HepG2 (cell line): Measurements from ENCODE around the gene ZNF71. TPM values are rescaled to one million over a fixed set of nuclear protein-coding genes. Genes with fewer than 3 reads are reported as not detected.
"Not testable (repeated sequence)": the region's sequence is repeated elsewhere in the genome, so short reads cannot be mapped to it uniquely, and the experiment has no call there.

Experiments used
- ATAC-seq: fragments of 200-7000 bp; cut with Tn5 transposase; 3 replicates; pipeline ENCODE4 v1.9.1; 2020; ENCODE audit warnings: mild to moderate bottlenecking, moderate library complexity
- BruUV-seq: library from RNA; stranded (reverse); fragments of 400-500 nt; replicated peaks from 2 replicates; lab custom pipeline; 2021; lab: Mats Ljungman, UMichigan
- CTCF ChIA-PET: fragments of 300-600 bp; formaldehyde crosslinking; extraction: SDS; loops from one replicate; lab custom pipeline; 2021; ENCODE audit warnings: low total read pairs, inconsistent platforms, low intra/inter-chr PET ratio; lab: Yijun Ruan, JAX
- POLR2A ChIA-PET: fragments of 350-600 bp; sonication (Branson Sonifier 250); formaldehyde crosslinking; loops from one replicate; lab custom pipeline; 2020; ENCODE audit warnings: antibody characterized with exemption, inconsistent platforms; lab: Yijun Ruan, JAX
- DNase-seq: peaks from one replicate; pipeline ENCODE4 v3.0.0-alpha.2; 2015; ENCODE audit warnings: low spot score
- FAIRE-seq: peaks from 3 replicates; lab custom pipeline; 2011; peaks lifted over from hg19 to GRCh38; lab: Jason Lieb, UNC
- H2AFZ ChIP-seq: one replicate; pipeline ENCODE4 v1.6.1; 2011; ENCODE audit warnings: low read length, inconsistent platforms
- H3K27ac ChIP-seq: fragments of 300-600 bp; 3 replicates; pipeline ENCODE4 v1.8.0; 2011; ENCODE audit warnings: mixed run types, mild to moderate bottlenecking, mixed read lengths, low read length, inconsistent platforms; ENCODE audit not compliant: insufficient read depth; ENCODE audit errors: extremely low read length
- H3K27me3 ChIP-seq, 2 experiments: fragments of 200-600 bp in 1 of 2; 2 replicates in 1 of 2; 3 replicates in 1 of 2; pipeline versions ENCODE4 v1.6.0 to v1.8.0; 2011; ENCODE audit warnings: low read length in 2 of 2, mild to moderate bottlenecking in 2 of 2, moderate library complexity in 2 of 2, inconsistent platforms in 1 of 2; ENCODE audit not compliant: insufficient read depth in 2 of 2, control insufficient read depth in 1 of 2
- H3K36me3 ChIP-seq, 2 experiments: fragments of 200-600 bp in 1 of 2; replicated peaks in 1 of 2; 2 replicates in 1 of 2; 3 replicates in 1 of 2; pipeline versions ENCODE4 v1.5.1 to v1.8.0; 2011; ENCODE audit warnings: low read length in 2 of 2, inconsistent platforms in 1 of 2; ENCODE audit not compliant: insufficient read depth in 2 of 2, control insufficient read depth in 1 of 2
- H3K4me1 ChIP-seq: 2 replicates; pipeline ENCODE4 v1.5.1; 2012; ENCODE audit warnings: low read length, inconsistent platforms; ENCODE audit not compliant: insufficient read depth
- H3K4me2 ChIP-seq: 2 replicates; pipeline ENCODE4 v1.6.0; 2011; ENCODE audit warnings: low read depth, low read length, inconsistent platforms
- H3K4me3 ChIP-seq, 3 experiments: fragments of 200-600 bp in 1 of 3; sonication (generic), shearing (Covaris generic) in 1 of 3; replicated peaks in 1 of 3; 2 replicates each; pipeline ENCODE4 v1.5.1; 2011 to 2016; ENCODE audit warnings: low read length in 3 of 3, inconsistent platforms in 2 of 3, low read depth in 2 of 3, mild to moderate bottlenecking in 2 of 3, control low read depth in 1 of 3, mixed read lengths in 1 of 3; ENCODE audit not compliant: insufficient read depth in 1 of 3
- H3K79me2 ChIP-seq: one replicate; pipeline ENCODE4 v1.6.1; 2011; ENCODE audit warnings: low read length, inconsistent platforms; ENCODE audit not compliant: insufficient read depth
- H3K9ac ChIP-seq: 2 replicates; pipeline ENCODE4 v1.6.0; 2011; ENCODE audit warnings: mild to moderate bottlenecking, low read depth, low read length, inconsistent platforms; ENCODE audit not compliant: insufficient read depth
- H3K9me3 ChIP-seq: 2 replicates; pipeline ENCODE4 v1.5.1; 2012; ENCODE audit warnings: mild to moderate bottlenecking, low read length
- H4K20me1 ChIP-seq: 2 replicates; pipeline ENCODE4 v1.6.0; 2011; ENCODE audit warnings: inconsistent platforms, mild to moderate bottlenecking, low read length, moderate library complexity; ENCODE audit not compliant: insufficient read depth
- SIN3B ChIP-seq: fragments of 150-350 bp; IDR thresholded peaks from 2 replicates; pipeline ENCODE4 v1.6.1; 2014; ENCODE audit warnings: low read length
- ZNF143 ChIP-seq: sonication (generic); formaldehyde crosslinking; IDR thresholded peaks from 2 replicates; pipeline ENCODE4 v1.4.0; 2020; ENCODE audit warnings: missing genetic modification reagents
- WGBS: methylation state at CpG from one replicate; pipeline ENCODE4 v1.1.6; 2017; ENCODE audit warnings: low lambda C conversion rate; 5-methylcytosine and 5-hydroxymethylcytosine counted together
- in situ Hi-C: cut with HindIII; loops from 2 replicates; pipeline ENCODE4 v1.10.0; 2017; ENCODE audit warnings: low pct_unique_long_range_greater_than_20kb; ENCODE audit not compliant: extremely low pct_ligation_motif_present
- intact Hi-C: fragments of 100-400 bp; cut with micrococcal nuclease; formaldehyde crosslinking; loops from one replicate; pipeline ENCODE4 v1.10.0; 2022; ENCODE audit not compliant: unreplicated experiment
- polyA plus RNA-seq, 8 experiments: library from polyadenylated mRNA; depleted of rRNA in 3 of 8; stranded (reverse) in 7 of 8; unstranded in 1 of 8; fragments of >200 nt; fragmentation: Illumina TruSeq in 4 of 8; extraction: Trizol in 4 of 8; gene quantifications; 2 replicates each; pipeline versions ENCODE4 v1.2.1 to v1.2.3, GENCODE V29; 2011 to 2016; ENCODE audit warnings: low read depth in 4 of 8, missing spikeins in 1 of 8, mixed read lengths in 1 of 8; ENCODE audit not compliant: insufficient read depth in 1 of 8
- total RNA-seq, 5 experiments: library from RNA; depleted of rRNA; stranded (reverse); fragments of >200 nt; fragmentation: Illumina TruSeq; extraction: Trizol; gene quantifications; 2 replicates each; pipeline ENCODE4 v1.2.3, GENCODE V29; 2016; ENCODE audit warnings: low read depth in 1 of 5

The ZNF71 gene
- total and polyA plus RNA-seq, 2 of the 13 experiments (the other 11 are each of a cell fraction or from before 2014, with no cell fraction given), result 2.2 to 4.4 TPM

- H3K4me3 ChIP-seq, result no peak within 1 kb of the TSS
- H3K9me3 ChIP-seq, result no peaks in the 10 kb centered on the region; the same call in 1 of the 2 replicates
- ChIA-PET CTCF (no interaction called here), POLR2A (no interaction called here)
- H3K4me1 ChIP-seq, result no peaks in the 10 kb centered on the region
- no peak within 1 kb of the TSS for H3K9ac ChIP-seq
- intact Hi-C loops, result no loop called here
- in situ Hi-C loops, result no loop called here
- ATAC-seq (no peak), DNase-seq (no peak), FAIRE-seq (no peak)
- H3K27ac ChIP-seq, result no peak within 1 kb of the TSS
- TF ChIP-seq ZNF143 (CRISPR knock-in tag) (peak; percentile 53; the same call in 1 of the 2 replicates), SIN3B (no peak)
- no peak within 1 kb of the TSS for H3K4me2 ChIP-seq
- H2AFZ ChIP-seq, result no peak within 1 kb of the TSS
- H3K27me3 ChIP-seq, result no peaks in the 10 kb centered on the region
- BruUV-seq, result no TSS peak
- H4K20me1 ChIP-seq, result no peaks in the 10 kb centered on the region
- no peaks in the 10 kb centered on the region for H3K79me2 ChIP-seq
- no peaks in the 10 kb centered on the region for H3K36me3 ChIP-seq
- WGBS, result 72% methylated on average over 16 of the region's 32 CpGs
Measured at GRCh38 chr19:56671613-56671994, 76.5 kb downstream of the ZNF71 start, which contains the start of gene ZNF835. ZNF835 (minus strand) TSS chr19:56671757; CDS start chr19:56665198, 6,559 bp downstream.

- POLR2A ChIA-PET, H3K9me3 ChIP-seq, H3K9ac ChIP-seq, DNase-seq, CTCF ChIA-PET, H4K20me1 ChIP-seq, intact Hi-C loops, H3K4me3 ChIP-seq, H3K27me3 ChIP-seq, H3K36me3 ChIP-seq, H3K4me2 ChIP-seq, FAIRE-seq, ATAC-seq, H3K27ac ChIP-seq, H3K79me2 ChIP-seq, BruUV-seq, in situ Hi-C loops, H3K4me1 ChIP-seq, H2AFZ ChIP-seq: not testable (repeated sequence)
- 2% methylated on average over 2 of the region's 2 CpGs for WGBS
Measured at GRCh38 chr19:56672610-56673009, 77.5 kb downstream of the ZNF71 start.

Other genes starting within 250 kb of the ZNF71 start
- gene ZNF582, start 201.8 kb upstream of the ZNF71 start, total RNA-seq (2016; rRNA removed; fragmentation: Illumina TruSeq; extraction: Trizol), result 1.6 and 2.4 TPM in 2 replicates
- gene ZNF582, start 201.8 kb upstream of the ZNF71 start, polyA plus RNA-seq (2011; rRNA removed), result 0.83 and 1.1 TPM in 2 replicates
- 5.3 and 5.9 TPM in 2 replicates for gene ZNF583, start 191.0 kb upstream of the ZNF71 start, total RNA-seq (2016; rRNA removed; fragmentation: Illumina TruSeq; extraction: Trizol)
- gene ZNF583, start 191.0 kb upstream of the ZNF71 start, polyA plus RNA-seq (2011; rRNA removed), result 0.65 and 0.99 TPM in 2 replicates
- gene ZNF667, start 118.0 kb upstream of the ZNF71 start, total RNA-seq (2016; rRNA removed; fragmentation: Illumina TruSeq; extraction: Trizol), result not detected in 2 replicates
- not detected in 2 replicates for gene ZNF667, start 118.0 kb upstream of the ZNF71 start, polyA plus RNA-seq (2011; rRNA removed)
- not detected in 2 replicates for gene ZNF471, start 87.4 kb upstream of the ZNF71 start, total RNA-seq (2016; rRNA removed; fragmentation: Illumina TruSeq; extraction: Trizol)
- gene ZNF471, start 87.4 kb upstream of the ZNF71 start, polyA plus RNA-seq (2011; rRNA removed), result not detected in 2 replicates
- gene ZFP28, start 56.4 kb upstream of the ZNF71 start, total RNA-seq (2016; rRNA removed; fragmentation: Illumina TruSeq; extraction: Trizol), result not detected in 2 replicates
- gene ZFP28, start 56.4 kb upstream of the ZNF71 start, polyA plus RNA-seq (2011; rRNA removed), result not detected in 2 replicates
- not detected in 2 replicates for gene ZNF470, start 27.8 kb upstream of the ZNF71 start, total RNA-seq (2016; rRNA removed; fragmentation: Illumina TruSeq; extraction: Trizol)
- gene ZNF470, start 27.8 kb upstream of the ZNF71 start, polyA plus RNA-seq (2011; rRNA removed), result not detected in 2 replicates
- gene SMIM17, start 47.9 kb downstream of the ZNF71 start, total RNA-seq (2016; rRNA removed; fragmentation: Illumina TruSeq; extraction: Trizol), result 0.49 and 0.53 TPM in 2 replicates
- 0.16 and 0.21 TPM in 2 replicates for gene SMIM17, start 47.9 kb downstream of the ZNF71 start, polyA plus RNA-seq (2011; rRNA removed)
- gene ZNF835, start 76.5 kb downstream of the ZNF71 start, total RNA-seq (2016; rRNA removed; fragmentation: Illumina TruSeq; extraction: Trizol), result not detected in 2 replicates
- gene ZNF835, start 76.5 kb downstream of the ZNF71 start, polyA plus RNA-seq (2011; rRNA removed), result not detected in 2 replicates
- gene PEG3, start 245.4 kb downstream of the ZNF71 start, total RNA-seq (2016; rRNA removed; fragmentation: Illumina TruSeq; extraction: Trizol), result 394 and 704 TPM in 2 replicates
- gene PEG3, start 245.4 kb downstream of the ZNF71 start, polyA plus RNA-seq (2011; rRNA removed), result 207 and 217 TPM in 2 replicates
- gene ZIM2, start 245.4 kb downstream of the ZNF71 start, total RNA-seq (2016; rRNA removed; fragmentation: Illumina TruSeq; extraction: Trizol), result 4.4 and 10.3 TPM in 2 replicates
- 5.4 and 7.2 TPM in 2 replicates for gene ZIM2, start 245.4 kb downstream of the ZNF71 start, polyA plus RNA-seq (2011; rRNA removed)